ENCODE results near the gene FAM83C.

FAM83C gene

GRCh38 chr20:35240811-35241293 lies 51.4 kb downstream of the FAM83C start:
- TF ChIP-seq SPI1 (IDR thresholded peaks at IDR 0.05; ENCODE audit: low read depth, low read length) = no peak
- no peak for TF ChIP-seq POLR2AphosphoS5 (IDR thresholded peaks at IDR 0.05; ENCODE audit: low read depth, low read length)
- TF ChIP-seq POU2F2 (IDR thresholded peaks at IDR 0.05; ENCODE audit: low read depth, low read length) = no peak
- TF ChIP-seq TAF1 (IDR thresholded peaks at IDR 0.05; ENCODE audit: low read depth, low read length) = no peak
- no peak for TF ChIP-seq PAX5 (IDR thresholded peaks at IDR 0.05; ENCODE audit: insufficient read depth, low read length, severe bottlenecking)
- no peak for TF ChIP-seq POLR2A (IDR thresholded peaks at IDR 0.05; ENCODE audit: low read depth, low read length)
- FAIRE-seq (no peak), DNase-seq (ENCODE audit: insufficient read length, low spot score) (no peak)

- DNase-seq (ENCODE audit: insufficient read length, low spot score) = no peak
- TF ChIP-seq TAF1 (IDR thresholded peaks at IDR 0.05; ENCODE audit: low read depth, low read length) (no peak), POLR2AphosphoS5 (IDR thresholded peaks at IDR 0.05; ENCODE audit: low read depth, low read length) (no peak), SPI1 (IDR thresholded peaks at IDR 0.05; ENCODE audit: low read depth, low read length) (no peak), POU2F2 (IDR thresholded peaks at IDR 0.05; ENCODE audit: low read depth, low read length) (no peak), PAX5 (IDR thresholded peaks at IDR 0.05; ENCODE audit: insufficient read depth, low read length, severe bottlenecking) (no peak), POLR2A (IDR thresholded peaks at IDR 0.05; ENCODE audit: low read depth, low read length) (no peak)
- FAIRE-seq = no peak
These were observed 52.0 kb downstream of the FAM83C start for GRCh38 chr20:35240083-35240810.

- no peak for DNase-seq (ENCODE audit: insufficient read length, low spot score)
- FAIRE-seq = no peak
- TF ChIP-seq POLR2A (IDR thresholded peaks at IDR 0.05; ENCODE audit: low read depth, low read length) (no peak), TAF1 (IDR thresholded peaks at IDR 0.05; ENCODE audit: low read depth, low read length) (no peak), PAX5 (IDR thresholded peaks at IDR 0.05; ENCODE audit: insufficient read depth, low read length, severe bottlenecking) (no peak)
These were observed 53.5 kb downstream of the FAM83C start for GRCh38 chr20:35238735-35239134.

- DNase-seq (ENCODE audit: insufficient read length, low spot score) (no peak), FAIRE-seq (no peak)
- TF ChIP-seq POLR2A (IDR thresholded peaks at IDR 0.05; ENCODE audit: low read depth, low read length) = no peak
- TF ChIP-seq POU2F2 (IDR thresholded peaks at IDR 0.05; ENCODE audit: low read depth, low read length) = no peak
- no peak for TF ChIP-seq POLR2AphosphoS5 (IDR thresholded peaks at IDR 0.05; ENCODE audit: low read depth, low read length)
- no peak for TF ChIP-seq SPI1 (IDR thresholded peaks at IDR 0.05; ENCODE audit: low read depth, low read length)
- TF ChIP-seq TAF1 (IDR thresholded peaks at IDR 0.05; ENCODE audit: low read depth, low read length) = no peak
- TF ChIP-seq PAX5 (IDR thresholded peaks at IDR 0.05; ENCODE audit: insufficient read depth, low read length, severe bottlenecking) = no peak
These were observed 54.1 kb downstream of the FAM83C start for GRCh38 chr20:35238170-35238569.

- no peak for TF ChIP-seq POLR2AphosphoS5 (IDR thresholded peaks at IDR 0.05; ENCODE audit: low read depth, low read length)
- no peak for TF ChIP-seq POU2F2 (IDR thresholded peaks at IDR 0.05; ENCODE audit: low read depth, low read length)
- no peak for TF ChIP-seq POLR2A (IDR thresholded peaks at IDR 0.05; ENCODE audit: low read depth, low read length)
- no peak for TF ChIP-seq SPI1 (IDR thresholded peaks at IDR 0.05; ENCODE audit: low read depth, low read length)
- TF ChIP-seq PAX5 (IDR thresholded peaks at IDR 0.05; ENCODE audit: insufficient read depth, low read length, severe bottlenecking) = no peak
- no peak for TF ChIP-seq TAF1 (IDR thresholded peaks at IDR 0.05; ENCODE audit: low read depth, low read length)
- DNase-seq (ENCODE audit: insufficient read length, low spot score) = no peak
- no peak for FAIRE-seq
These were observed 54.7 kb downstream of the FAM83C start for GRCh38 chr20:35237486-35237885.

- TF ChIP-seq POU2F2 (IDR thresholded peaks at IDR 0.05; ENCODE audit: low read depth, low read length) = no peak
- TF ChIP-seq POLR2A (IDR thresholded peaks at IDR 0.05; ENCODE audit: low read depth, low read length) = no peak
- TF ChIP-seq PAX5 (IDR thresholded peaks at IDR 0.05; ENCODE audit: insufficient read depth, low read length, severe bottlenecking) = no peak
- TF ChIP-seq POLR2AphosphoS5 (IDR thresholded peaks at IDR 0.05; ENCODE audit: low read depth, low read length) = no peak
- TF ChIP-seq SPI1 (IDR thresholded peaks at IDR 0.05; ENCODE audit: low read depth, low read length) = no peak
- no peak for FAIRE-seq
- no peak for DNase-seq (ENCODE audit: insufficient read length, low spot score)
These were observed 56.3 kb downstream of the FAM83C start for GRCh38 chr20:35235881-35236280.
